Keratinocyte (primary cell): ENCODE measurements around the gene KCNIP3. TPM values are rescaled to one million over a fixed set of nuclear protein-coding genes. Genes with fewer than 3 reads are reported as not detected.

Source experiments
- DNase-seq: peaks from one replicate; pipeline ENCODE4 v3.0.0-alpha.2; 2011; ENCODE audit warnings: low read depth, missing footprints, low spot score
- FAIRE-seq: peaks from 2 replicates; lab custom pipeline; 2011; peaks lifted over from hg19 to GRCh38; lab: Jason Lieb, UNC
- H2AFZ ChIP-seq: 2 replicates; pipeline ENCODE4 v1.6.0; 2012; ENCODE audit warnings: low read length, control low read depth, inconsistent platforms; ENCODE audit not compliant: control insufficient read depth
- H3K27ac ChIP-seq: 2 replicates; pipeline ENCODE4 v1.5.1; 2011; ENCODE audit warnings: low read length; ENCODE audit not compliant: control insufficient read depth, insufficient read depth
- H3K27me3 ChIP-seq: 3 replicates; pipeline ENCODE4 v1.6.0; 2011; ENCODE audit warnings: low read length; ENCODE audit not compliant: control insufficient read depth, insufficient read depth; ENCODE audit errors: extremely low read depth
- H3K36me3 ChIP-seq, 2 experiments: 2 replicates in 1 of 2; 3 replicates in 1 of 2; pipeline ENCODE4 v1.5.1; 2011; ENCODE audit warnings: low read length in 2 of 2, mild to moderate bottlenecking in 1 of 2; ENCODE audit not compliant: control insufficient read depth in 2 of 2, insufficient read depth in 2 of 2; ENCODE audit errors: extremely low read depth in 1 of 2
- H3K4me1 ChIP-seq: 3 replicates; pipeline ENCODE4 v1.5.1; 2011; ENCODE audit warnings: low read length; ENCODE audit not compliant: control insufficient read depth, insufficient read depth; ENCODE audit errors: extremely low read depth
- H3K4me2 ChIP-seq: 3 replicates; pipeline ENCODE4 v1.6.0; 2011; ENCODE audit warnings: low read depth, low read length; ENCODE audit not compliant: control insufficient read depth, insufficient read depth; ENCODE audit errors: extremely low read depth
- H3K4me3 ChIP-seq, 3 experiments: fragments of 200-600 bp in 1 of 3; sonication (generic) in 1 of 3; 2 replicates in 2 of 3; 3 replicates in 1 of 3; pipeline ENCODE4 v1.5.1; 2011 to 2016; ENCODE audit warnings: low read length in 3 of 3, mild to moderate bottlenecking in 3 of 3, control low read depth in 2 of 3, inconsistent platforms in 1 of 3, low read depth in 1 of 3, mixed read lengths in 1 of 3, mixed run types in 1 of 3, moderate library complexity in 1 of 3; ENCODE audit not compliant: control insufficient read depth in 2 of 3, insufficient read depth in 2 of 3; ENCODE audit errors: extremely low read depth in 1 of 3
- H3K79me2 ChIP-seq: 2 replicates; pipeline ENCODE4 v1.6.0; 2012; ENCODE audit warnings: low read length; ENCODE audit not compliant: control insufficient read depth, insufficient read depth
- H3K9ac ChIP-seq: 3 replicates; pipeline ENCODE4 v1.6.0; 2011; ENCODE audit warnings: low read length; ENCODE audit not compliant: control insufficient read depth, insufficient read depth; ENCODE audit errors: extremely low read depth
- H3K9me1 ChIP-seq: 3 replicates; pipeline ENCODE4 v1.6.0; 2011; ENCODE audit warnings: low read length; ENCODE audit not compliant: control insufficient read depth, insufficient read depth; ENCODE audit errors: extremely low read depth
- H3K9me3 ChIP-seq: 2 replicates; pipeline ENCODE4 v1.5.1; 2012; ENCODE audit warnings: low read depth, low read length; ENCODE audit not compliant: control insufficient read depth
- H4K20me1 ChIP-seq: 3 replicates; pipeline ENCODE4 v1.6.0; 2011; ENCODE audit warnings: low read length; ENCODE audit not compliant: control insufficient read depth, insufficient read depth; ENCODE audit errors: extremely low read depth
- EZH2 ChIP-seq: IDR thresholded peaks from one replicate; pipeline ENCODE4 v1.6.1; 2012; ENCODE audit warnings: inconsistent platforms, mild to moderate bottlenecking, low read length, moderate library complexity
- dilution Hi-C: fragments of 300-500 bp; cut with MboI; formaldehyde crosslinking; loops from one replicate; pipeline ENCODE4 v1.7.0; 2020; ENCODE audit warnings: low sequenced_read_pairs; ENCODE audit not compliant: extremely low pct_ligation_motif_present
- polyA plus RNA-seq, 5 experiments: library from polyadenylated mRNA; depleted of rRNA in 3 of 5; stranded (reverse) in 3 of 5; stranded (forward) in 1 of 5; unstranded in 1 of 5; fragments of >200 nt; gene quantifications; 1 replicate in 1 of 5; 2 replicates in 3 of 5; 3 replicates in 1 of 5; pipeline versions ENCODE4 v1.2.1 to v1.2.3, GENCODE V29; 2011 to 2012; ENCODE audit warnings: missing spikeins in 2 of 5, low read depth in 1 of 5, low replicate concordance in 1 of 5
- TF ChIP-seq, protein P1 (sequence below), 3 experiments: IDR thresholded peaks in 1 of 3; conservative IDR thresholded peaks in 1 of 3; optimal IDR thresholded peaks in 1 of 3; 2 replicates in 2 of 3; 3 replicates in 1 of 3; pipeline versions ENCODE3 to v1.5.1; 2011; ENCODE audit warnings: low read length in 3 of 3, mild to moderate bottlenecking in 3 of 3, moderate library complexity in 2 of 3, control low read depth in 1 of 3, inconsistent platforms in 1 of 3; ENCODE audit not compliant: insufficient read depth in 2 of 3; ENCODE audit errors: extremely low read depth in 1 of 3

Gene KCNIP3
- polyA plus RNA-seq, 1 donor (not counting 4 experiments of a cell fraction or from before 2014, with no cell fraction given), result 0.66 TPM

DNA sequence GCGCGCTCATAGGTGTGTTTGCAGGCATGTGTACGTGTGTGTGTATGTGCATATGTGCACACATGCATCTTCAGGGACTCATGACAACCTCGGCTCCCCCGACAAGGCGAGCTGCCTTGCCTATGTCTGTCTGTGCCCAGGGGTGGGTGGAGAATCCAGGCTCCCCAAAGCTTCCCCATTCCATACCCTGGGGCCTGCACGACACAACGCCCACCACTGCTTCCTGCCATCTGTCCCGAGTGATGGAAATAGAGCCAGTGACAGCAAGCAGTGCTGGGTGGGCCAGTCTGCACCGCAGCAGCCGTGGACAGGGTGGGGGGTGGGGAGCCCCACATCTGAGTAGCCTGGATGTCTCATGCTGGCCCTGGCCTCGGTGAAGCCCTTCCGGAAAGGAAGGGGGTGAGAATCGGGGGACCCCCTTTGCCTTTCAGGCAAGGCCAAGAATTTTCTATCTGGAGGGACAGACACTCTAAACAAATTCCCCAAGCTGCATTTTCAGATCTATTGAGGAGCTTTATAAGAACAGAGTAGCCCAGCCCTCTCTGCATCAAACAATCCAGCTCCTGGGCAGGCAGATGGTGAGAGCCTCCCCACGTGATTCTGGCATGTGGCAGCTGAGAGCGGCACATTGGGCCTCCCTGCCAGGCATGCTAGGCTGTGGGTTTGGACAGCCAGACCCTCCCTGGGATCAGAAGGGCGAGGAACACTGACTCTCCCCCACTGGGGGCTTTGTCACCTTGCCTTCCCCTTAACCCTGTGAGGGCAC, 4.9 kb downstream of the KCNIP3 start:
- peaks cover 12% of the 10 kb centered on the region for H3K4me1 ChIP-seq
- no peak overlapping the region for H3K4me2 ChIP-seq
- no peak overlapping the region for H2AFZ ChIP-seq
- no peak overlapping the region for H3K9ac ChIP-seq
- no peaks in the 10 kb centered on the region for H3K79me2 ChIP-seq
- H3K9me3 ChIP-seq, result no peaks in the 10 kb centered on the region
- TF ChIP-seq, protein P1, sequence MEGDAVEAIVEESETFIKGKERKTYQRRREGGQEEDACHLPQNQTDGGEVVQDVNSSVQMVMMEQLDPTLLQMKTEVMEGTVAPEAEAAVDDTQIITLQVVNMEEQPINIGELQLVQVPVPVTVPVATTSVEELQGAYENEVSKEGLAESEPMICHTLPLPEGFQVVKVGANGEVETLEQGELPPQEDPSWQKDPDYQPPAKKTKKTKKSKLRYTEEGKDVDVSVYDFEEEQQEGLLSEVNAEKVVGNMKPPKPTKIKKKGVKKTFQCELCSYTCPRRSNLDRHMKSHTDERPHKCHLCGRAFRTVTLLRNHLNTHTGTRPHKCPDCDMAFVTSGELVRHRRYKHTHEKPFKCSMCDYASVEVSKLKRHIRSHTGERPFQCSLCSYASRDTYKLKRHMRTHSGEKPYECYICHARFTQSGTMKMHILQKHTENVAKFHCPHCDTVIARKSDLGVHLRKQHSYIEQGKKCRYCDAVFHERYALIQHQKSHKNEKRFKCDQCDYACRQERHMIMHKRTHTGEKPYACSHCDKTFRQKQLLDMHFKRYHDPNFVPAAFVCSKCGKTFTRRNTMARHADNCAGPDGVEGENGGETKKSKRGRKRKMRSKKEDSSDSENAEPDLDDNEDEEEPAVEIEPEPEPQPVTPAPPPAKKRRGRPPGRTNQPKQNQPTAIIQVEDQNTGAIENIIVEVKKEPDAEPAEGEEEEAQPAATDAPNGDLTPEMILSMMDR (optimal IDR thresholded peaks at IDR 0.05 in 1 of 3, IDR thresholded peaks at IDR 0.05 in 1 of 3, conservative IDR thresholded peaks at IDR 0.05 in 1 of 3; ENCODE audit: extremely low read depth in 1 of 3, insufficient read depth in 2 of 3, low read length in 3 of 3), result no peak
- no peak for TF ChIP-seq EZH2
- H3K4me3 ChIP-seq, result no peak overlapping the region
- DNase-seq (no peak), FAIRE-seq (no peak)
- dilution Hi-C loops, result no loop called here
- H3K27me3 ChIP-seq, result peaks cover 88% of the 10 kb centered on the region
- no peaks in the 10 kb centered on the region for H3K36me3 ChIP-seq
- H3K27ac ChIP-seq, result no peak overlapping the region
- no peaks in the 10 kb centered on the region for H3K9me1 ChIP-seq
- no peaks in the 10 kb centered on the region for H4K20me1 ChIP-seq

DNA sequence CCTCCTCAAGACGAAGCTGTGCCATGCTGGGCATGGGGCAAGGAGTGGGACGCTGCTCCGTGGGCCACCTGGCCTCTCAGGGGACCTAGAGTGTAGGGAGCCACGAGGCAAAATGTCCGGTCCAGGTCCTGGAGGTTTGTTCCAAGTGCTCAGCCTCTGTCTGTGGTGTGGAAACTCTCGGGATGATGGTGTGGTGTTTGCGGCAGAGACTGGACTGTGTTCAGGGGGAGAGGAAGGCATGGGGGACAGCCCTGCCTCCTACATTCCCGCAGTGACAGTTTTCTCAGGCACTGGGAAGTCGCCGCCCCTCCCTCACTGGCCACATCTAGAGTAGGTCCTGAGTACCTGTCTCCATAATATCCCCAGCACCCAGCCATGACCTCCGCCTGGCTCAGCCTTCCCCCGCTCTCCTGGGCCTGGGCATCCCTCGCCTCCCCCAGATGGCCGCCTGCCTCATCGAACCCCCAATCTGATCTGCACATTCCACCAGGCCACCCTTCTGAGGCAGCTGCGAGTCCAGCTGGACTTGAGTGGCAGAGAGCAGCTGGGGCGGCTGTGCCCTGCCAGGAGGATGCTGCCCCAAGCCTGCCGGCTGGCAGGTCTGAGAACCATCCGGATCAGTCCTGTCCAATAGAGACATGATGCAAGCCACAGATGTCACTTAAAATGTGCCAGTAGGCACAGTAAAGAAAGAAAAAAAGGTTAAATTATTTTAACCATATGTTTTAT, 6.2 kb downstream of the KCNIP3 start:
- no peak overlapping the region for H3K4me3 ChIP-seq
- DNase-seq, result no peak
- no peaks in the 10 kb centered on the region for H4K20me1 ChIP-seq
- no peaks in the 10 kb centered on the region for H3K36me3 ChIP-seq
- H3K9me1 ChIP-seq, result no peaks in the 10 kb centered on the region
- no peak for TF ChIP-seq EZH2
- TF ChIP-seq, protein P1 (optimal IDR thresholded peaks at IDR 0.05 in 1 of 3, IDR thresholded peaks at IDR 0.05 in 1 of 3, conservative IDR thresholded peaks at IDR 0.05 in 1 of 3; ENCODE audit: extremely low read depth in 1 of 3, insufficient read depth in 2 of 3, low read length in 3 of 3), result no peak
- no peaks in the 10 kb centered on the region for H3K79me2 ChIP-seq
- no peak overlapping the region for H3K4me2 ChIP-seq
- no peaks in the 10 kb centered on the region for H3K9me3 ChIP-seq
- no peak for FAIRE-seq
- no peak overlapping the region for H2AFZ ChIP-seq
- dilution Hi-C loops, result no loop called here
- H3K9ac ChIP-seq, result no peak overlapping the region
- peaks cover 77% of the 10 kb centered on the region for H3K27me3 ChIP-seq
- peaks cover 12% of the 10 kb centered on the region for H3K4me1 ChIP-seq
- H3K27ac ChIP-seq, result no peak overlapping the region
